A673 (cell line): ENCODE measurements around the gene DCANP1.

Source experiments
- EZH2 ChIP-seq: fragments of 200-600 bp; sonication (generic); IDR thresholded peaks from 2 replicates; pipeline ENCODE4 v1.6.1; 2017; ENCODE audit warnings: borderline replicate concordance, low read depth, mild to moderate bottlenecking, mixed read lengths, antibody characterized with exemption, low read length; ENCODE audit not compliant: poor library complexity, severe bottlenecking
- TF ChIP-seq, protein P1 (sequence below): fragments of 300-800, 200-600 bp; sonication (generic); conservative IDR thresholded peaks from 2 replicates; pipeline ENCODE4 v1.5.1; 2017; ENCODE audit warnings: low read depth, mild to moderate bottlenecking, antibody characterized with exemption, low read length, moderate library complexity, mixed read lengths

DNA sequence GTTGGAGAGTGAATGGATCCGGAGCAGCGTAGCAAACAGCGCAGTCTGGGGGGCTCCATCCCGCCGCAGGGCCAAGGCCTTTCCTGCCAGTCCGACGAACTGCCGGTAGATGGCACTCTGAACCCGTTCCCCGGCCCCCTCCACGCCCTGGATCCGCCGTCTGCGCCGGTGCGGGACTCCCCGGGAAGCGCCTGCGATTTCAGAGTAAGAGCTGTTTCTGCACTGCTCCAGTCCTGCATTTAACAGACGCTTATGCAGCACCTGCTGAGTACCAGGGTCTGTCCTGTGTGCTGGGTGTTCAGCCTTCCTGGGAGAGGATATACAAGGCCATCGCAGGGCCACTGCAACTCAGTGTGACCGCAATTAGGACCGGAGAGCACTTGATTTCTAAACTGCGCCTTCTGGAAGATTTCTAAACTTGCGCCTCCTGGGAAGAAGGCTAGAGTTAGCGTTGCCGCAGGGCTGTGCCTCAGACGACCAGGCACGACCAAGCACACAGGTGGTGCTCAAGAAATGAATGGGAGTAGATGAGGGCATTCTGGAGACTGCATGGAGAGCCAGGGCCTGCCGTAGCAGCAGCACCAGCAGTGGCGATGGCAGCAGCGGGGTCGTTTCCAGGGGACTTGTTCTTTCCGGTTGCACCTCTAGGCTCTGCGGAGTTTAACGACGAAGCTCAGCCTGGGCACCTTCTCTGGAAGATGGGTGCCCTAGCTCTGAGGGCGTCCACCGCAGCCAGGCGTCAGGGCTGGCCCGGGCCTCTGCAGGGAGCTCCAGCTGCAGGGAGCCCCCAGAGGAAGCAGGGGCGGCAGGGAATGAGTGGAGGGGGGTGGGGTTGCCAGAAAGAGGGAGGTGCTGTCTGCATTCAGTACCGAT, 19.3 kb upstream of the DCANP1 start:
- TF ChIP-seq, protein P1, sequence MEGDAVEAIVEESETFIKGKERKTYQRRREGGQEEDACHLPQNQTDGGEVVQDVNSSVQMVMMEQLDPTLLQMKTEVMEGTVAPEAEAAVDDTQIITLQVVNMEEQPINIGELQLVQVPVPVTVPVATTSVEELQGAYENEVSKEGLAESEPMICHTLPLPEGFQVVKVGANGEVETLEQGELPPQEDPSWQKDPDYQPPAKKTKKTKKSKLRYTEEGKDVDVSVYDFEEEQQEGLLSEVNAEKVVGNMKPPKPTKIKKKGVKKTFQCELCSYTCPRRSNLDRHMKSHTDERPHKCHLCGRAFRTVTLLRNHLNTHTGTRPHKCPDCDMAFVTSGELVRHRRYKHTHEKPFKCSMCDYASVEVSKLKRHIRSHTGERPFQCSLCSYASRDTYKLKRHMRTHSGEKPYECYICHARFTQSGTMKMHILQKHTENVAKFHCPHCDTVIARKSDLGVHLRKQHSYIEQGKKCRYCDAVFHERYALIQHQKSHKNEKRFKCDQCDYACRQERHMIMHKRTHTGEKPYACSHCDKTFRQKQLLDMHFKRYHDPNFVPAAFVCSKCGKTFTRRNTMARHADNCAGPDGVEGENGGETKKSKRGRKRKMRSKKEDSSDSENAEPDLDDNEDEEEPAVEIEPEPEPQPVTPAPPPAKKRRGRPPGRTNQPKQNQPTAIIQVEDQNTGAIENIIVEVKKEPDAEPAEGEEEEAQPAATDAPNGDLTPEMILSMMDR, result peak; percentile 89
- TF ChIP-seq EZH2, result no peak
